Smooth muscle cell (in vitro differentiated cells): ENCODE data around the gene F12. TPM values are rescaled to one million over a fixed set of nuclear protein-coding genes. Genes with fewer than 3 reads are reported as not detected.

ENCODE experiments used
- DNase-seq: peaks from one replicate; lab custom pipeline; 2025; ENCODE audit not compliant: unreplicated experiment; lab: John Stamatoyannopoulos, UW
- H2AFZ ChIP-seq: fragments of 200-600 bp; sonication (generic); 2 replicates; pipeline ENCODE4 v1.6.0; 2016; ENCODE audit warnings: antibody characterized with exemption, low read depth, mild to moderate bottlenecking
- H3F3A ChIP-seq: fragments of 200-600 bp; sonication (generic); 2 replicates; pipeline ENCODE4 v1.6.0; 2017; ENCODE audit warnings: antibody characterized with exemption, low read depth
- H3K27ac ChIP-seq: fragments of 200-600 bp; sonication (generic); 2 replicates; pipeline ENCODE4 v1.5.1; 2016; ENCODE audit warnings: low read depth, mild to moderate bottlenecking
- H3K27me3 ChIP-seq: fragments of 200-600 bp; sonication (generic); 2 replicates; pipeline ENCODE4 v1.6.1; 2016; ENCODE audit warnings: low read depth, mild to moderate bottlenecking
- H3K36me3 ChIP-seq: fragments of 200-600 bp; sonication (generic); 2 replicates; pipeline ENCODE4 v1.5.1; 2016; ENCODE audit warnings: low read depth
- H3K4me1 ChIP-seq: fragments of 200-600 bp; sonication (generic); 2 replicates; pipeline ENCODE4 v1.5.1; 2016; ENCODE audit warnings: low read depth
- H3K4me2 ChIP-seq: fragments of 200-600 bp; sonication (generic); 2 replicates; pipeline ENCODE4 v1.6.0; 2016; ENCODE audit warnings: mild to moderate bottlenecking
- H3K4me3 ChIP-seq: fragments of 200-600 bp; sonication (generic); 2 replicates; pipeline ENCODE4 v1.5.1; 2016; ENCODE audit warnings: mild to moderate bottlenecking
- H3K79me2 ChIP-seq: fragments of 200-600 bp; sonication (generic); 2 replicates; pipeline ENCODE4 v1.6.0; 2016; ENCODE audit warnings: low read depth, mild to moderate bottlenecking
- H3K9ac ChIP-seq: fragments of 200-600 bp; sonication (generic); 2 replicates; pipeline ENCODE4 v1.6.0; 2016; ENCODE audit warnings: low read depth
- H3K9me3 ChIP-seq: fragments of 200-600 bp; sonication (generic); replicated peaks from 2 replicates; pipeline ENCODE4 v1.5.1; 2016; ENCODE audit warnings: low read depth
- H4K20me1 ChIP-seq: fragments of 200-600 bp; sonication (generic); 2 replicates; pipeline ENCODE4 v1.6.0; 2016; ENCODE audit warnings: low read depth
- CTCF ChIP-seq: fragments of 200-600 bp; sonication (generic); IDR thresholded peaks from 2 replicates; pipeline ENCODE4 v1.5.1; 2017; ENCODE audit warnings: borderline replicate concordance, mild to moderate bottlenecking, antibody characterized with exemption; ENCODE audit not compliant: insufficient read depth, poor library complexity, severe bottlenecking
- WGBS: methylation state at CpG from one replicate; pipeline ENCODE4 v1.1.7; 2016; ENCODE audit warnings: low lambda C conversion rate; 5-methylcytosine and 5-hydroxymethylcytosine counted together
- polyA plus RNA-seq: library from polyadenylated mRNA; unstranded; fragments of >200 nt; fragmentation: Nextera tagmentation; extraction: Ambion mirVana; gene quantifications from 2 replicates; pipeline ENCODE4 v1.2.1, GENCODE V29; 2016
- total RNA-seq: library from RNA; depleted of rRNA; stranded (reverse); fragments of >200 nt; gene quantifications from 2 replicates; pipeline ENCODE4 v1.2.3, GENCODE V29; 2014

Gene F12
- total RNA-seq (1.8 and 3.6 TPM in 2 replicates), polyA plus RNA-seq (10.4 and 15.0 TPM in 2 replicates)

GRCh38 chr5:177409043-177409801 lies at the start of gene F12:
Gene F12 (minus strand): TSS chr5:177409564. CDS start chr5:177409527, 37 bp downstream.
- H4K20me1 ChIP-seq = no peaks in the 10 kb centered on the region
- H3K27ac ChIP-seq = no peak within 1 kb of the TSS
- no peak for DNase-seq
- TF ChIP-seq CTCF = no peak
- no peaks in the 10 kb centered on the region for H3K79me2 ChIP-seq
- no peak within 1 kb of the TSS for H3K4me2 ChIP-seq
- WGBS = 91% methylated on average over 9 of the region's 9 CpGs
- H3F3A ChIP-seq = no peaks in the 10 kb centered on the region
- H3K9me3 ChIP-seq = no peaks in the 10 kb centered on the region
- H2AFZ ChIP-seq = no peak within 1 kb of the TSS
- H3K27me3 ChIP-seq = peaks cover 9% of the 10 kb centered on the region
- no peaks in the 10 kb centered on the region for H3K36me3 ChIP-seq
- H3K9ac ChIP-seq = no peak within 1 kb of the TSS
- no peak within 1 kb of the TSS for H3K4me3 ChIP-seq
- H3K4me1 ChIP-seq = peaks cover 4% of the 10 kb centered on the region

GRCh38 chr5:177458912-177459350 lies 49.6 kb upstream of the F12 start:
- DNase-seq = no peak
- peaks cover 3% of the 10 kb centered on the region for H3K79me2 ChIP-seq
- no peak for TF ChIP-seq CTCF
- H3K36me3 ChIP-seq = no peaks in the 10 kb centered on the region
- no peak overlapping the region for H3K4me2 ChIP-seq
- H3K9ac ChIP-seq = no peak overlapping the region
- no peak overlapping the region for H2AFZ ChIP-seq
- H3K27me3 ChIP-seq = no peaks in the 10 kb centered on the region
- WGBS = 87% methylated on average over 13 of the region's 14 CpGs
- peaks cover 87% of the 10 kb centered on the region for H4K20me1 ChIP-seq
- no peaks in the 10 kb centered on the region for H3K9me3 ChIP-seq
- peaks cover 15% of the 10 kb centered on the region for H3K4me1 ChIP-seq
- no peak overlapping the region for H3K4me3 ChIP-seq
- peak overlapping the region; percentile 87 for H3K27ac ChIP-seq
- H3F3A ChIP-seq = peaks cover 45% of the 10 kb centered on the region

- Histone ChIP-seq H3K79me2 (no peaks in the 10 kb centered on the region), H3K4me3 (no peak overlapping the region), H3K9ac (peak overlapping the region; percentile 34), H3K27ac (peak overlapping the region; percentile 87), H4K20me1 (peaks cover 87% of the 10 kb centered on the region), H3K4me1 (peaks cover 18% of the 10 kb centered on the region), H3K9me3 (no peaks in the 10 kb centered on the region), H2AFZ (no peak overlapping the region), H3F3A (peaks cover 39% of the 10 kb centered on the region), H3K27me3 (no peaks in the 10 kb centered on the region), H3K4me2 (no peak overlapping the region), H3K36me3 (no peaks in the 10 kb centered on the region)
- WGBS = 89% methylated on average over 17 of the region's 20 CpGs
- no peak for DNase-seq
- no peak for TF ChIP-seq CTCF
These were observed 48.7 kb upstream of the F12 start for GRCh38 chr5:177457852-177458681.
